GM19351 (cell line): Measurements from ENCODE around the gene FAM83G.

ENCODE experiments used
- ATAC-seq: cut with Tn5 transposase; IDR thresholded peaks from one replicate; pipeline ENCODE4 v1.9.1; 2021; ENCODE audit warnings: mild to moderate bottlenecking, moderate library complexity; ENCODE audit not compliant: unreplicated experiment

Gene FAM83G

DNA sequence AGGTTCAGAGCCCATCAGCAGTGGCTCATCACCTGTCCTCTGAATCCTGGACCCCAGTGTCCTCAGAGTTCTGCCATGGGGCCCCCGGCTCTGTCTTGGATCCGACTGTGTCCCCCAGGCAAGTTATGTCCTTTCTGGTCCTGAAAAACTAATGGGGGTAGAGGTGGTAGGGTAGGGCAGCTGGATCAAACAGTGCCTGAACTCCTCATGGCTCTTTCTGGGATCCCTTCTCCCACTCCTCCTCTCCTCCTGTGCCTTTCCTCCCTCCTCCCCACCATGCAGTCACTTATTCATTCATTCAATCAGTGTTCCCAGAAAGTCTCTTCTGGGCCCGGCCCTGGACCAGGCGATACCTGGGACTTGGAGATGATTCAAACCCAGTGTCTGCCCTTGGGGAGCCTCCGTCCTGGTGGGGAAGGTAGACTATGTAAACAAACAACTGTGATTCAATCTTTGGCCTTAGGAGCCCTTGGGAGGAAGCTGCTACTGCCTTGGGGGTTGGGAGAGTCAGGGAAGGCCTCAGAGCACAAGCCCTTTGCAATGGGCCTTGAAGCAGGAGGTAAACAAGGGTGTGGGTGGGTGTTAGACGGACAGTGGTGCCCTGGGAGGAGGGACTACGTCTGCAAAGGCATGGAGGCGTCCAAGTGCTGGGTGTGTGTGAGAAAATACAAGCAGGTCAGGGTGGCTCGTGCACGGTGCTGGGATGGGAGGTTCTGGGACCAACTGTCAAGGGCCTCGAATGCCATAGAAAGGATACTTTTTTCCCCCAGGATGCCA, 6.4 kb upstream of the FAM83G start:
- ATAC-seq = no peak

DNA sequence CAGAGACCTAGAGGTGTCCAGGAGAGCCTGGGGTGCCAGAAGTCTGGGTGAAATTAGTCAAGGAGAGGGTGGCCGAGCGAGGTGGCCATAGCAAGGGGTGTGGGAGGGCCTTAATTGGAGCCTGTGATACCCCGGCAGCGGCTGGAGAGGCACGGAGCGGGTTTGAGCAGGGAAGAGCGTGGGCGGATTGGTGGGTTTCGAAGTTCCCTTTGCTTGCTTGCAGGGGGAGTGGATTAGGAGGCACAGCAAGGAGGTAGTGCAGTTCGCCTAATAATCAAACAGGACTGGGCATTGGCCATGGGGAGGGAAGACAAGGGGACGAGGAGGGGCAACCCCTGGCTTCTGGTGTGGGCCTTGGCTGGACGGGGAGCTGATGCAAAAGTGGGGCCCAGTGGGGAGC, 5.4 kb upstream of the FAM83G start:
- no peak for ATAC-seq

DNA sequence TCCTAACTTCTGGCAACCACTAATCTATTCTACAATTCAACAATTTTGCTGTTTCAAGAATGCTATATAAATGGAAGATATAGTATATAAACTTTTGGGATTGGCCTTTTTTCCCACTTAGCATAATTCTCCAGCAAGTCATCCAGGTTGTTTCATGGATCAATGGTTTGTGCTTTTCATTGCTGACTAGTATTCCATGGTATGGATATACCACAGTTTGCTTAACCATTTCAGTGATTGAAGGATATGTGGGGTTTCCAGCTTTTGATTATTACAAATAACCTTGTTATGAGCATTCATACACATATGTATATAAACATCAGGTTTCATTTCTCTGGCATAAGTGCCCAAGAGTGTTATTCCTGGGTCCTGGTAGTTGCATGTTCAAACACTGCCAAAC, 2.1 kb upstream of the FAM83G start:
- ATAC-seq = no peak

DNA sequence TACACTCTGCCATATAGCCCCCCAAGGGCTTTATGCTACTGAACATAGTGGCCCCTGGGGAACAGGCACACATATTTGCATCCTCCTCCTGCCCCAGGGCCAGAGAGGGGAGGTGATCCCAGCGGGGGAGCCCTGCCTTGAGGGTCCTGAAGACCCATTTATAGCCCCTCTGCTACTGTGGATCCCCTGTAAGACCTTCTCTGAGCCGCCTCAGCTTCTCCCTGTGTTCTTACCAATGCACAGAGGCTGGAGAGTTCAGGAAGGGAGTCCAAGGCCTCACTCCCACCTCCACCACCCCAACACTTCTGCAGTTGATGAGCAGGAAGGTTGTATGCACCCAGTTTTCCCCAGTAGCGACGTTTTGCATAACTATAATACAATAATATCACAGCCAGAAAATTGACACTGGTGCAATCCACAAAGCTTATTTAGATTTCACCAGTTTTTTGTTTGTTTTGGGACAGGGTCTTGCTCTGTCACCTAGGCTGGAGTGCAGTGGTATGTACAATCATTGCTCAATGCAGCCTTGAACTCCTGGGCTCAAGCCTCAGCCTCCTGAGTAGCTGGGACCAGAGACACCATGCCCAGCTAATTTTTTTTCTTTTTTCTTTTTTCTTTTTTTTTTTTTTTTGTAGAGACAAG, 1.3 kb upstream of the FAM83G start:
- ATAC-seq = no peak

DNA sequence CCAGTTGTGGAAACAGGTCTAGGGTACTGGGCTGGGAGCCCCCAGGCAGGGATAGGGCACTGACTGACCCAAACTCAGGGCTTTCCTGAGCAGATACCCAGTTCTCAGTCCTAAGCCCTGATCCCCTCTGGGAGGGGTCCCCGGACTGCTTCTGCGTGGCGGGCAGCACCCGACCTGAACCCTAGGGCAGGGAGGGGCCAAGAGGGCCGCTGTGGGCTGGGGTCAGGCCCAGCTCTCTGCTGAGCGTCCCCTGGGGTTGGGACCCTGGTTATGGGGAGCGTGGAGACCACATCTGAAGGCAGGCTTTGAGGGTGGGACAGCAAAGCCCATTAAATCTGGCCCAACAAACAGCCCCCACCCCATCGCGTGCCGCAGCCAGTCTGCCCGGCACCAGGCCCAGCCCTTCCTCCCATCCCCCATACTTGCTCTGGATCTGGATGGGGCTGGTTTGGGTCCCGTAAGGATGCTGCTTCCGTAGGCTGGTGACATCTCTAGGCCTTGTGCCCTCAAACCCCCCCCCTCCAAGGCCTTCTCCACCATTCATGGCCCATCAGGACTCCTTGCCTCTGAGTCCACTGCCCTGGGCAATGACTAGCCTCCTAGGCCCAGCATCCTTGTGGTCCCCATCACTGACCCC, 691 bp upstream of the FAM83G start:
- ATAC-seq = no peak

DNA sequence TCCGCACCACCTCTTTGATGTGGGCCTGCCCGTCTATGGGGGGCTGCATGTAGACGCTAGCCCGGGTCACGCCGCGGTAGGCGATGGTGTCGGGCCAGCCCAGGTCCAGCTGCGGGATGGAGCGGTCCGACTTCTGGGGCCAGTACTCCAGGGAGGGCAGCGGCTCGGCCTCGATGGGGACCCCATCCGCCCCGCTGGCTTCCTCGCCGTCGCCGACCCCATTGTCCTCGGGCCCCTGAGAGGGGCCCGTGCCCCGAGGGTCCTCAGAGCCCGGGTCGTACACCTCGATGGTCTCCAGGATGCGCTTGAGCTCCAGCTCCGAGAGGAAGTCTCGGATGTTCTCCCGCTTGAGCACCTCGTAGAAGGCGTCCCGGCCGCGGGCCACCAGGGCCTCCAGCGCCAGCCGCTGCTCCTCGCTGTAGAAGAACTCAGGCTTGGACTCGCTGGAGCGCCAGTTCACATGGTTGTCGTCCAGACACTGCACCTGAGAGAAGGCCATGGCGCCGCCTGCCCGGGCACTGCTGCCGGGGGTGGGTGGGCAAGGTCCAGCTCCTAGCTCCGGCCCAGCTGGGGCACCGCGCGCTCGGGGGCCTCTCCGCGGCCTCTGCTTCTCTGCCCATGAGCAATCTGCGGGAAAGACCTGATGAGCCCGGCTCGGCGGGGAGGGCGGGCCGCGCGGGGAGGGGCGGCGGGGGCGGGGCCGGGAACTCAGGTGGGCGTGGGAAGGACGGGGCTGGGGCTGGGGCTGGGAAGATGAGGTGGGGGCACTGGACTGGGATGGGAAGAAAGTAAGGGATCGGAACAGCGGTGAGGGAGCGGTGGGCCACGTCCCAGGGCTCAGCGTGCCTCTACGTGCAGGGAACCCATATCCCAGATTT, 782 bp downstream of the FAM83G start:
- ATAC-seq = peak; percentile 38

DNA sequence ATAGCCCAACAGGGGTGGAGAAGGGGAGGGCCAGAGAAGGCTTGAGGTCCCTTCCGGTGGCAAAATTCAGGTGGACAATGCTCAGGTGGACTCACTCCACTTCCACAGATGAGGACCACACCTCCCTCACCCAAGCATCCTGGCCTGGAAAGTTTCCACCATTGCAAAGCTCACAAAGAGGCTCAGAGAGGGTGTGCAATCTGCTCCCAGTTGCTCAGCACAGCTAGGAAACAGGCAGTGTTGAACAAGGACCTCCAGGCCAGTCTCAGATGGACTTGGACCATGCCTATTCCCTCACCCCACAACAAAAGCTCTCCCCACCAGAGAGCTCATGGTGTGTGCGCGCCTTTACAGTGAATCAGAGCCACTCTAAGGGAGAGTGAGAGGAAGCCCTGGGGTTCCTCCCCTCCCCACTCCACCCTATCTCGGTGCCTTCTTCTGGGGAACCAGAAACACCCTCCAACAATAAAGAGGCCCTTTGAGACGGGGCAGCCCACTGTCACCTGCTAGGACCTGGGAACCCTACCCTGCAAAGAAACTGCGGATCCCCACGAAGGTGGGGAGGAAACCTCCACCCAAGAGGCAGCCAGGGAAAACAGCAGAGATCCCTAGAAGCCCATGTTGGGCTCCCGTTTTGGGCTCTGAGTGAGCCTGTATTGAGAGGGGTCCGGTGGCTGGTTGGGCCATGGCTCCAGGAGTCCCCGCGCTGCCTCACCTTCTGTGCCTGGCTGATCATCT, 1.6 kb downstream of the FAM83G start:
- ATAC-seq = no peak

DNA sequence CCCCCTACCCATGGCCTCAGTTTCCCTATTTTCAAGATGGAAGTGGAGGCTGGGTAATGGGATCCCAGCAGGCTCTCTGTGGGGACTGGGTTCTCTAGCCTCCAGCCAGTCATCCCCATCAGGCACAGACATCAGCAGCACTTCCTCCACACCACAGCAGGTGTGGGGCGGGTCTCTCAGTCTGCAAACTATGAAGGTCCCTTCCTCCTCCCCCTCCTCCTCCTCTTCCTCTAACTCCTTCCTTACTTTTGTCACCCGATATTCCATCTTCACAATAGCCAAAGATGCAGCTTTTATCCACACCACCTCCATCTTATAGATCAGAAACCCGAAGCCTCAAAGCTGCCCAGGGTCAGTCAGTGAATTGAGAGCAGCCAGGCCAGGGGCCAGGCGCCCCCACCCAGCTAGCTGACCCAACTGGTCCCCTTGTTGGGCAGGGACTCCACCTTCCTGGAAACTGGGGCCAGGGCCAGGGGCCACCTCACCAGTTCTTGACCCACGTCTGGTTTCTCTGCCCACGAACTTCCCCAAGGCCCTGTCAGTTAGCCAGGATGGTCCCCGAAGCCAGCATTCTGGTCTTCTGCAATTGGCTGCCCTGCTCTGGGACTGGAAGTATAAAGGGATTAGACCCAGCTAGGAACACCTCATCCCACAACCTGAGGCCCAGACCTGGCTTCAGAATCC, 2.5 kb downstream of the FAM83G start:
- no peak for ATAC-seq

DNA sequence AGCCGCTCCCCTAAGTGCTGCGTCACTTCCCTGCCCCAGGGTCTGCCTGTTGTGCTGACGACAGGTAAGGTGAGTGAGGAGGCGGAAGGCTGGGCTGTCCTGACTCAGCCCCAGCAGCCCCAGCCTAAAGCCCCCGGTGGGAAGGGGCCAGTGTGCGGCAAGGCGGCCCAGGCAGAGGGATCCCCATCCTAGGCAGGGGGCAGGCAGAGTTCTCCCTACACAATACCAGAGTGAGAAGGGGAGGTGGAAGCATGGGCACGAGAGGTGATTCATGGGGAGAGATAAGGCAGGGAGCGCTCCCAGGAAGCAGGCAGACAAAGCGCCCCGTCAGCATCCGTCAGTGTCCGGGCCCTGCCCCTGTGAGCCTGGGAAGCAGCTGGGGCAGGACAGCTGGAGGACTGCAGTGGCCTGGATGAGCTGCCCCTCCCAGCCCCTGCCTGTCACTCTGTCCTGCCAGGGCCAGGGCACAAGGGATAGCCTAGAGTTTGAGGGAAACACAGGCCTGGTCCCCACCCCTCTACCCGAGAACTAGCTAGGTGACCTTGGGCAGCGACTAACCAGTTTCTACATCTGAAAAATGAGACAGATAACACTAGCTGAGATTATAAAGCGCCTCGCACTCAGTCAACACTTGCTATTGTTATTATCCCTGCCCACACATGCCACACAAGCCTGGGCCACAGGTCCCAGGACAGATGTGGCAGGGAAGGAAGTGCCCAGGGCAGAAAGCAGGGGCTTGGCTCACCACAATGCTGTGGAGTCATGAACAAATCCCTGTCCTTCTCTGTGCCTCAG, 3.8 kb downstream of the FAM83G start:
- ATAC-seq = no peak

DNA sequence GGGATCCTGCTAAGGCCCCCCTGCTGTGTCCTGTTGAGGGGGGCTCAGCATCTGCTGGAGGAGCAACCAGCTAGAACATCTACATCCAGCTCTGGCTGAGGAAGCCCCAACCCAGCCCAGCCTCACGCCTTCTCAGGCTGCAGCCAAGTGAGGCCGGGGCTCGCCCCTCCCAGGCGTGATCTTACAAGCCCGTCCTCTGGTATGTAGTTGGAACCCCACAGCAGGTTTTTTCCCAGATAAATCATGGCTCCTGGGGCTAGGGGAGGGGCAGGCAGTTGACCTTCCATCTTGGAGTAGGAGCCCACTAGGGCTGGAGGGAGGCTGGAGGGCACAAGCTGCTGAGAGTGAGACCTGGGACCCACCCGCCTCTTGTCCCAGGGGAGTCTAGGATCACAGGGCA, 4.7 kb downstream of the FAM83G start:
- ATAC-seq = no peak

DNA sequence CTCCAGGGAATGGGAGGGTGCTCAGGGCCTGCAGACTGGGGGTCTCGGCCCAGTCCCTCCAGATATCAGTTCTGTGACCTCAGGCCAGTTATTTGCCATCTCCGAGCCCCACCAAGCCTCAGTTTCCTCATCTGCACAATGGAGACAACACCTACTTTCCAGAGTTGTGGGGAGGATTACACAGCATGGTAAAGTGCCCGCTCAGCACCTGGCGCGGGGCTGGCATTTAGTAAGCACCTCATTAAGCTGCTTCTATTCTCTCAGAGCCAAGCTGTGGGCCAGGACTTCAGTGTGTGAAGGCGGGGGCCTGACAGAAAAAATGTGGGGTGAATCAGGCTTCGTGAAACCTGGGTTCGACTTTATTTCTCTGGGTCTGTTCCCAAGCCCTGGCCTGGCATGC, 5.2 kb downstream of the FAM83G start:
- ATAC-seq = no peak

DNA sequence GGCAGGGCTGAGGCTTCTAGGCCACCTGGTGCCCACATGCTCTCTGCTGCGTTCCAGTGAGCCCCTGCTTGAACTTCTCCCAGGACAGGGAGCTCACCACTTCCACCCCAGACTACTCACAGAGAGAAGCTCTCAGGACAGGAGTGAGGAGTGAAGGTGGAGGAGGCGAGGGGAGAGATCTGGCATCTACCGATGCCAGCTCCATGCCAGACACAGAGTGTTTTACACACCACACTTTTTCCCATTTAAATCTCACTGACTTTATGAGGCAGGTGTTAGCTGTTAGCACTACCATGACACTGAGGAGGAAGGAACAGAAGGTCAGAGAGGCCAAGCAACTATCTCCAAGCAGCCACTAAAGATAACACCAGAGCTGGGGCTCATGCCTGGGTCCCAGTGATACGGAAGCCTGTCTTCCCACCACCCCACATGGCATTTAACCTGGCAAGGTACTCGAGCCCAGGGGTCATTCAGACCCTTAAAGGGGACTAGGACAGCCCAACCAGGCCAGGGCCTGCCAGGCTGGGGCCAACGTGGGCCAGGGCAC, 6.8 kb downstream of the FAM83G start:
- ATAC-seq = no peak

DNA sequence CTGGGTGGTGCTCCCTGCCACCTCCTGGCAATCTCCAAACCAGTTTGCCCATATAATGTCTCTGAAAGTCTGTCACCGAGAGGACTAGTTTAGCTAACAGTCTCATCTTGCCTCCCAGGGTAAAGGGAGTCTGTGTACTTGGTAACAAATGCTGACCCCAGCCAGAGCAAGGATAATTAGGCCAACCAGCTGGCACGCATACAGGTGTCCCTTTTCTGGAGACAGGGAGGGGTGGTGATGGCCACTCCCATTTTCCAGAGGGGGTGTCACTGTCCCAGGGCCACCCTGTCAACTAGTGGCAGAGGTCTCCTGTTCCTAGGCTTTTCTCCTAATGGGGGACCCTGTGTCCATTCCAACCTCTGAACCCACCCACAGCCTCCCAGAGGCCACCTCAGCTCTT, 8.1 kb downstream of the FAM83G start:
- ATAC-seq = no peak

DNA sequence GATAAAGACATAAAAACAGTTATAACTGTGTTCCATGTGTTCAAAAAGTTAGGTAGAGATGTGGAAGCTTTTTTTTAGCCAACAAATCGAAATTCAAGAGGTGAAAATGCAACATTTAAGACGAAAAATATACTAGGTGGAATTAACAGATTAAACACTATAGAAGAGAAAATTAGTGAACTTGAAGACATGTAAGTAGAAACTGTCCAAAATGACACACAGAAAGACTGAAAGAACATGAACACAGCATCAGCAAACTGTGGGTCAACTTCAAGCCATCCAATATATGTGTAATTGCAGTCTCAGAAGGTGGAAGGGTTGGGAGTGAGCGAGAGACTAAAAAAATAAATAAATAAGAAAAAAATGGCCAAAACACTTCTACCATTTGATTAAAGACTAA, 9.3 kb downstream of the FAM83G start:
- no peak for ATAC-seq

DNA sequence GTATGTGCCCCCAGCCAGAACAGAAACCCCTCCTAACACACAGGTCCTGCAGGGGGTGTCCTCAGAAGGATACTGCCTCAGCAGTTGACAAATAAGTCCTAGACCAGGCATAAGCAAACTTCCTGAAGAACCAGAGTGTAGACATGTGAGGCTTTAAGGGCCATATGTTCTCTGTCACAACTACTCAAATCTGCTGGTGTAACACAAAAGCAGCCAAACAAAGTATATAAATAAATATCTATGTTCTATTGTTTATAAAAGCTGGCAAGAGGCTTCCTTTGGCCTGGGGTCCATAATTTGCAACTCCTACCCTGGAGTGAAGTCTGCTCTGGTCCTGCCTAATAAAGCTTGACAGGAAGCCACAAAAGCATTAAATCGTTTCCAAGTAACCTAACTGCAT, 9.9 kb downstream of the FAM83G start:
- ATAC-seq = no peak

DNA sequence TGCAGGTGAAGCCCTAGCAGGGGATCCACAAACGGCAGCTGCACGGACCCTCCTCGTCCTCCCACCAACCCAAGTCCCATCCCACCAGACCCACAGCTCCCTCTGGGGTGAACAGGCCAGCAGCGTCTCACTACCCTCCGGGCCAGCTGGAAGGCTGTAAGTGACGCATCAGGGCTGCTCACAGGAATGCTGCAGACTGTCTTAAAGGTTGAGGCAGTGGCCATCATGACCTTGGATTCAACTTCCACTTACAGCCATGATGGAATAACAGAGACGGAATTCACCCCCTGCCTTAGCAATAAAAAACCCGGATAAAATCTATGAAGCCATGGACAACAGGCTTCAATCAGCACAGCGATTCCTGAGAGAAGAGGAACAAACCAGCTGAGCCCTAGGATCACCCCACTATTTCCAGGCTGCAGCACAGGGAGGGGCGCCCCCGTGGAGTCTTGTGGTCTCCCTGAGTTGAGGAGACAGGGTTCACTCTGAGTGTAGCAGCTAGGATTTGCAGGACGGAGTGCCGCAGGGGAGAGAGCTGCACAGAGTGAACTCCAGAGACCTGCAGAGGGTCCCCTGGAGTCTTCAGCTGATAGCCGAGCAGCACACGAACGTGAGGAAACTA, 10.5 kb downstream of the FAM83G start:
- no peak for ATAC-seq

DNA sequence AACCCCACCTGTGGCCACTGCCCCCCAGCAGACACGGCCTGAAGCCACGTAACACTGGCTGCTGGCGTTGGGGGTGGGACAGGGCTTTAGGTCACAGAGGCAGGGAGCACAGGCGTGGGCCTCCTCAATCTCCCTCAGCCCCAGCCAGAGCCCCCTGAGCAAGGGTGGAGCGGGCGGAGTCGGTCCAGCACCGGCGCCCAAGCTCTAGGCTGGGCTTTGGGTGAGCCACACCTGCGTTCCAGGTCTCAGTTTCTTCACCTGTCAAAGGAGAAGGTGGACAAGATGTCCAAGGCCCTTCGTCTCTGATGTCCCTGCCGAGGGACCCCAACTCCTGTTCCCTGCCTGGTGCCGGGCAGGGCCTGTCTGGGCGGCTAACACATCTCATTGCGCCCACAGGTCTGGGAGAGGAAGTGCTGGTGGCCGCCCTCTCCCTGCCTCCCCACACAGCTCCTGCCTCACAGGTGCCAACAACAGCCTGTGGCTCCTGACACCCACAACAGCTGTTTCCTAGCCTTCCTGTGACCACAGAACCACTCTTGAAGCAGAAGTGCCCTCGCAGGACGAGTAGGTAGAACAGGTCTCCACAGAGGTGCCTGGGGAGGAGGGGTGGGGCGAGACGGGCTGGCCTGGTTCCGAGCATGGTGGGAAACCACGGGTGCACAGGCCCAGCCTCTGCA, 12.0 kb downstream of the FAM83G start:
- ATAC-seq = no peak
